HCT116 (cell line): ENCODE measurements around the gene SEMG1. TPM values are rescaled to one million over a fixed set of nuclear protein-coding genes. Genes with fewer than 3 reads are reported as not detected.

ENCODE experiments used
- ATAC-seq: fragments of 200-7000 bp; cut with Tn5 transposase; 2 replicates; pipeline ENCODE4 v1.9.1; 2020; ENCODE audit warnings: mild to moderate bottlenecking, moderate library complexity
- BruUV-seq: library from RNA; stranded (reverse); fragments of 400-500 nt; replicated peaks from 2 replicates; lab custom pipeline; 2021; lab: Mats Ljungman, UMichigan
- CTCF ChIA-PET: fragments of 300-600 bp; sonication (Branson Sonifier 250); formaldehyde crosslinking; loops from one replicate; lab custom pipeline; 2021; ENCODE audit warnings: antibody characterized with exemption; lab: Charles Lee
- POLR2A ChIA-PET: fragments of 300-600, 350-600 bp; sonication (Branson Sonifier 250); formaldehyde crosslinking; loops from one replicate; lab custom pipeline; 2021; ENCODE audit warnings: antibody characterized with exemption; lab: Charles Lee
- RAD21 ChIA-PET, 2 experiments: fragments of 300-600 bp; sonication (Branson Sonifier 250); formaldehyde crosslinking; loops; one replicate each; lab custom pipeline; 2023; ENCODE audit warnings: low total read pairs in 2 of 2; ENCODE audit not compliant: uncharacterized antibody in 2 of 2, unreplicated experiment in 2 of 2, low non-redundant PET in 1 of 2; lab: Charles Lee
- DNase-seq: peaks from one replicate; pipeline ENCODE4 v3.0.0-alpha.2; 2010; ENCODE audit warnings: low read depth, low spot score
- H2AFZ ChIP-seq: fragments of 200-600 bp; shearing (Covaris generic), sonication (generic); 2 replicates; pipeline ENCODE4 v1.6.1; 2017; ENCODE audit warnings: low read depth, mixed run types, mixed read lengths, antibody characterized with exemption, low read length; ENCODE audit not compliant: poor library complexity, severe bottlenecking
- H3K27ac ChIP-seq: 2 replicates; pipeline ENCODE4 v1.5.1; 2012; ENCODE audit warnings: low read depth, low read length
- H3K27me3 ChIP-seq: fragments of 200-600 bp; sonication (generic); 2 replicates; pipeline ENCODE4 v1.6.1; 2016; ENCODE audit warnings: mixed run types, low read length, mixed read lengths; ENCODE audit not compliant: insufficient read depth
- H3K36me3 ChIP-seq, 2 experiments: fragments of 200-500 bp in 1 of 2; fragments of 200-600 bp in 1 of 2; sonication (Bioruptor generic) in 1 of 2; sonication (generic) in 1 of 2; 2 replicates each; pipeline versions ENCODE4 v1.5.1 to v1.6.1; 2014 to 2016; ENCODE audit warnings: low read length in 2 of 2, inconsistent platforms in 1 of 2, mixed read lengths in 1 of 2, mixed run types in 1 of 2; ENCODE audit not compliant: insufficient read depth in 2 of 2, control insufficient read depth in 1 of 2
- H3K4me1 ChIP-seq, 2 experiments: fragments of 200-600 bp in 1 of 2; sonication (generic) in 1 of 2; 2 replicates each; pipeline versions ENCODE4 v1.5.1 to v1.6.1; 2012 to 2017; ENCODE audit warnings: low read length in 2 of 2, inconsistent platforms in 1 of 2, mild to moderate bottlenecking in 1 of 2, mixed read lengths in 1 of 2, mixed run types in 1 of 2, moderate library complexity in 1 of 2; ENCODE audit not compliant: insufficient read depth in 2 of 2, control insufficient read depth in 1 of 2
- H3K4me2 ChIP-seq: fragments of 200-600 bp; sonication (generic); 2 replicates; pipeline ENCODE4 v1.6.1; 2017; ENCODE audit warnings: mixed run types, low read length, mixed read lengths
- H3K4me3 ChIP-seq, 2 experiments: fragments of 200-600 bp in 1 of 2; sonication (generic) in 1 of 2; replicated peaks in 1 of 2; 2 replicates each; pipeline ENCODE4 v1.5.1; 2011 to 2016; ENCODE audit warnings: low read length in 2 of 2, control low read depth in 1 of 2, low read depth in 1 of 2, mild to moderate bottlenecking in 1 of 2, mixed read lengths in 1 of 2, mixed run types in 1 of 2
- H3K79me2 ChIP-seq: fragments of 200-600 bp; sonication (generic); 2 replicates; pipeline ENCODE4 v1.6.1; 2017; ENCODE audit warnings: mild to moderate bottlenecking, mixed run types, low read length, moderate library complexity, mixed read lengths; ENCODE audit not compliant: insufficient read depth
- H3K9ac ChIP-seq: fragments of 200-600 bp; sonication (generic); 2 replicates; pipeline ENCODE4 v1.6.1; 2016; ENCODE audit warnings: low read length, mixed read lengths
- H3K9me2 ChIP-seq: fragments of 200-600 bp; sonication (generic), shearing (Covaris generic); 2 replicates; pipeline ENCODE4 v1.6.1; 2017; ENCODE audit warnings: mixed run types, mild to moderate bottlenecking, moderate library complexity; ENCODE audit not compliant: insufficient read depth
- H3K9me3 ChIP-seq, 2 experiments: fragments of 200-500 bp in 1 of 2; fragments of 200-600 bp in 1 of 2; sonication (Bioruptor generic) in 1 of 2; sonication (generic) in 1 of 2; 2 replicates each; pipeline ENCODE4 v1.6.1; 2014 to 2017; ENCODE audit warnings: low read length in 2 of 2, mixed read lengths in 2 of 2, inconsistent platforms in 1 of 2, low read depth in 1 of 2, mild to moderate bottlenecking in 1 of 2, mixed run types in 1 of 2, moderate library complexity in 1 of 2; ENCODE audit not compliant: control insufficient read depth in 1 of 2, insufficient read depth in 1 of 2
- H4K20me1 ChIP-seq: fragments of 200-600 bp; sonication (generic), shearing (Covaris generic); 2 replicates; pipeline ENCODE4 v1.6.1; 2017; ENCODE audit warnings: mixed run types, mild to moderate bottlenecking, moderate library complexity; ENCODE audit not compliant: insufficient read depth
- POLR2A ChIP-seq: IDR thresholded peaks from 2 replicates; pipeline ENCODE4 v1.7.0; 2011; ENCODE audit warnings: borderline replicate concordance; ENCODE audit not compliant: insufficient read depth, insufficient read length; ENCODE audit errors: extremely low read depth
- POLR2AphosphoS5 ChIP-seq: IDR thresholded peaks from 2 replicates; pipeline ENCODE4 v1.6.1; 2011; ENCODE audit warnings: mild to moderate bottlenecking, low read depth, low read length, moderate library complexity
- TCF7L2 ChIP-seq: IDR thresholded peaks from 2 replicates; pipeline ENCODE4 v1.7.0; 2011; ENCODE audit warnings: borderline replicate concordance, inconsistent platforms; ENCODE audit not compliant: insufficient read depth, insufficient read length; ENCODE audit errors: extremely low read depth
- YY1 ChIP-seq: IDR thresholded peaks from 2 replicates; pipeline ENCODE4 v1.6.1; 2011; ENCODE audit warnings: low read length, low read depth, moderate library complexity, mild to moderate bottlenecking; ENCODE audit not compliant: insufficient replicate concordance; ENCODE audit errors: extremely low read depth
- intact Hi-C: fragments of 100-400 bp; cut with micrococcal nuclease; formaldehyde crosslinking; loops from 2 replicates; pipeline ENCODE4 v1.10.0; 2022
- total RNA-seq: library from RNA; stranded (reverse); gene quantifications from one replicate; pipeline ENCODE4 v1.2.1, GENCODE V29; 2021; ENCODE audit not compliant: unreplicated experiment

Gene SEMG1
- total RNA-seq, 1 experiment from 2014 or later, result not detected

DNA sequence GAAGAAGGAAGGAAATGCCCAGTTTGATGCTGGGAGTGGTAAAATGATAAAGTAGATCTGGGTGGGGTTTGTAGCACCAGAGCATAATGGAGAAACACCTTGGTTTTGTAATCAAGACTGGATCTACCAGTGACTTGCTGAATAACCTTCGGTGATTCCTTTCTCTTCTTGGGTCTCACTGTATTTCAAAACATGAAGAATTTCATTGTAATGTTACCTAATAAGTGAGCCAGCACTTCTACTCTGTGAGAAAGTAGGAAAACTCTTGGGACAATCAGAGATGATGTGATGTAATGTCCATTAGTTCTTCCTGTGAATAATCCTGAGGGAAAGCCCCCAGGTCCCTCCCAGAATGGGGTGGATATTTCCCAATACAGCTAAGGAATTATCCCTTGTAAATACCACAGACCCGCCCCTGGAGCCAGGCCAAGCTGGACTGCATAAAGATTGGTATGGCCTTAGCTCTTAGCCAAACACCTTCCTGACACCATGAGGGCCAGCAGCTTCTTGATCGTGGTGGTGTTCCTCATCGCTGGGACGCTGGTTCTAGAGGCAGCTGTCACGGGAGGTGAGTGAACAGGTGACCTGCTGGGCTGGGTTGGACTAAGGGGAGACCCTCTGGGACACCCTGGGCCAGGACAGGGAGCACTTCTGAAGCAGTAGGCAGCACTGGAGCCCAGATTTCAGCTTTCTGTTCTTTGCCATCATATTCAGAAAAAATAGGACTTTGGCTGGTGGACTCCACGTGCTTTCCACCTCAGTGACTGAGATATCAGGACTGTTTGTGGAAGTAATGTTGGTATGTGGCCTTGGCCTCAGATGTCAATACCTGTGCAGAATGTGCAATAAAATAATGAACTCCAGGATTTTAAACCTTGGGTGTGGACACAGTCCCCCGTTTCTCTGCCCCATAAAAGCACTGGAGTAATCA is 32.1 kb upstream of the SEMG1 start, which contains the start of gene PI3:
Gene PI3, plus strand, starts transcription at position 469 of the 931 bp plus-strand sequence. Its CDS starts 21 bp downstream, at position 490.
- Histone ChIP-seq H3K9me2 (no peaks in the 10 kb centered on the region), H3K4me1 (no peaks in the 10 kb centered on the region), H3K9me3 (no peaks in the 10 kb centered on the region; a peak in 1 of 4 replicates), H3K27ac (no peak within 1 kb of the TSS), H3K4me2 (no peak within 1 kb of the TSS), H3K9ac (no peak within 1 kb of the TSS), H3K4me3 (no peak within 1 kb of the TSS), H2AFZ (no peak within 1 kb of the TSS), H3K27me3 (no peaks in the 10 kb centered on the region), H3K36me3 (no peaks in the 10 kb centered on the region), H3K79me2 (no peaks in the 10 kb centered on the region), H4K20me1 (no peaks in the 10 kb centered on the region)
- ATAC-seq (no peak), DNase-seq (no peak)
- ChIA-PET CTCF (no interaction called here), POLR2A (no interaction called here), RAD21 (no interaction called here)
- BruUV-seq, result no TSS peak
- TF ChIP-seq YY1, result no peak
- intact Hi-C loops, result no loop called here

DNA sequence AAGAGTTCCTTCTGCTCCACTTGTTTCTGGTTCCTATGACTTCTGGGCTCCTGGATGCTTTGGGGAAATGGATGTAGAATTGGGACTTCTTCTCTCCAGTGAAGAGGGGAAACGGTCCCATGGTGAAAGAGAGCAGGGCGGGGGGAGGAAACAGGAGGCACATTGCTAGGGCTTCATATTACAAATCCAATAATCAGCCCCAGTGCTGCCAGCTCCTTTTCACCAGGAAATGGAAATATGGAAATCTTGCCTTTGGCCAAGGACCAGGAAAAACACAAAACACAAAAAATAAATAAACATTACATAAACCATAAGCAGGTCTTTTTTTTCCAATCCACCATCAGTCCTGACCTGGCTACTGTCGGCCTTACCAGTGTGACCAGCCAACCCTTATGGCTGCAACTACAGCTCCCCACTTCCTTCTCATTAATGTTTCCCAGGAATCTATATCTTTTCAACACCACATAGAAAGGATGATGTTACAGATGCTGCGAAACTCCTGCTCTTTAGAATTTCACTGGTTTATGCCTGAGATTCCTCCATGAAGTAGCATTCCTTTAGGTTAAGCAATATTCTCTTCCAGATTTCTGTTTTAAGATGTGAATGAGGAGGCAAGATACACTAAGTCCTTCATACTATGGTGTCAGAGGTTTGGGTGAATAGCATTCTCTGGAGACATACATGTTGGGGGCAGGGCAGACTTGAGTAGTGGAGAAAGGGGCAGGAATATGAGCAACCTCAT is 30.1 kb upstream of the SEMG1 start:
- no peak for DNase-seq
- H3K27ac ChIP-seq, result no peak overlapping the region
- POLR2A ChIA-PET, result no interaction called here
- no peaks in the 10 kb centered on the region for H3K79me2 ChIP-seq
- no peaks in the 10 kb centered on the region for H3K4me1 ChIP-seq
- no peak overlapping the region for H3K4me2 ChIP-seq
- H3K4me3 ChIP-seq, result no peak overlapping the region
- H3K9me2 ChIP-seq, result no peaks in the 10 kb centered on the region
- CTCF ChIA-PET, result no interaction called here
- no peak for TF ChIP-seq POLR2A
- TF ChIP-seq TCF7L2, result no peak
- no peak for TF ChIP-seq POLR2AphosphoS5
- TF ChIP-seq, all 23 proteins: peak for 0
- no TSS peak for BruUV-seq
- H2AFZ ChIP-seq, result no peak overlapping the region
- no peaks in the 10 kb centered on the region for H3K36me3 ChIP-seq
- no peak overlapping the region for H3K9ac ChIP-seq
- RAD21 ChIA-PET, result no interaction called here
- H3K9me3 ChIP-seq, result no peaks in the 10 kb centered on the region
- intact Hi-C loops, result no loop called here
- no peaks in the 10 kb centered on the region for H3K27me3 ChIP-seq
- no peak for ATAC-seq
- no peaks in the 10 kb centered on the region for H4K20me1 ChIP-seq
